Measurements from ENCODE around the gene LRRN4CL.
"Not testable (repeated sequence)": the region's sequence is repeated elsewhere in the genome, so short reads cannot be mapped to it uniquely, and the experiment has no call there.

Gene LRRN4CL

GRCh38 chr11:62709247-62710000, 20.1 kb upstream of the LRRN4CL start:
- peak; percentile 98 to 99 for DNase-seq

- peak; percentile 25 to 48 for DNase-seq
These were observed 19.5 kb upstream of the LRRN4CL start for GRCh38 chr11:62708793-62709192.

GRCh38 chr11:62708392-62708791, 19.1 kb upstream of the LRRN4CL start:
- no peak for DNase-seq

GRCh38 chr11:62707277-62707861, 18.0 kb upstream of the LRRN4CL start, which contains the start of the genes BSCL2 and GNG3:
BSCL2 (minus strand) TSS chr11:62707424; CDS start chr11:62707195, 229 bp downstream.
GNG3 (plus strand) TSS chr11:62707676; CDS start chr11:62708296, 620 bp downstream.
- no peak for DNase-seq

GRCh38 chr11:62706850-62707247, 17.5 kb upstream of the LRRN4CL start:
- DNase-seq = no peak

- peak; percentile 97 for DNase-seq
These were observed 16.8 kb upstream of the LRRN4CL start for GRCh38 chr11:62705880-62706849.

GRCh38 chr11:62705413-62705812, 16.1 kb upstream of the LRRN4CL start:
- DNase-seq = peak in 1 of 2 experiments; percentile 48

GRCh38 chr11:62703921-62704320, 14.6 kb upstream of the LRRN4CL start:
- not testable (repeated sequence) for DNase-seq

- no peak for DNase-seq
These were observed 12.9 kb upstream of the LRRN4CL start for GRCh38 chr11:62702246-62702645.

GRCh38 chr11:62694455-62695167, 5.3 kb upstream of the LRRN4CL start:
- peak; percentile 51 to 59 for DNase-seq

GRCh38 chr11:62693624-62694023, 4.3 kb upstream of the LRRN4CL start:
- not testable (repeated sequence) for DNase-seq

- no peak for DNase-seq
These were observed 839 bp downstream of the LRRN4CL start for GRCh38 chr11:62688491-62688890.

- DNase-seq = no peak
These were observed 1.6 kb downstream of the LRRN4CL start for GRCh38 chr11:62687508-62688396.

GRCh38 chr11:62682518-62682917, 6.8 kb downstream of the LRRN4CL start:
- DNase-seq = no peak

- peak; percentile 29 to 46 for DNase-seq
These were observed 8.5 kb downstream of the LRRN4CL start for GRCh38 chr11:62680825-62681240.

GRCh38 chr11:62678770-62679696, 10.3 kb downstream of the LRRN4CL start, which contains the start of gene UBXN1:
UBXN1 (minus strand) TSS chr11:62679073; CDS start chr11:62678923, 150 bp downstream.
- peak; percentile 83 to 85 for DNase-seq

GRCh38 chr11:62678433-62678769, 10.9 kb downstream of the LRRN4CL start:
- DNase-seq = no peak

- no peak for DNase-seq
These were observed 11.6 kb downstream of the LRRN4CL start for GRCh38 chr11:62677714-62678113.

- DNase-seq = no peak
These were observed 12.2 kb downstream of the LRRN4CL start for GRCh38 chr11:62677156-62677555.

GRCh38 chr11:62676698-62677097, 12.6 kb downstream of the LRRN4CL start:
- no peak for DNase-seq

Measured in NCI-H2081 (cell line).